GM10847 (cell line): Measurements from ENCODE around the gene AAR2.

Experiments used
- POLR2A ChIP-seq: IDR thresholded peaks from 2 replicates; pipeline ENCODE4 v1.6.1; 2011; ENCODE audit not compliant: insufficient read length; ENCODE audit errors: extremely low read depth

AAR2 gene

DNA sequence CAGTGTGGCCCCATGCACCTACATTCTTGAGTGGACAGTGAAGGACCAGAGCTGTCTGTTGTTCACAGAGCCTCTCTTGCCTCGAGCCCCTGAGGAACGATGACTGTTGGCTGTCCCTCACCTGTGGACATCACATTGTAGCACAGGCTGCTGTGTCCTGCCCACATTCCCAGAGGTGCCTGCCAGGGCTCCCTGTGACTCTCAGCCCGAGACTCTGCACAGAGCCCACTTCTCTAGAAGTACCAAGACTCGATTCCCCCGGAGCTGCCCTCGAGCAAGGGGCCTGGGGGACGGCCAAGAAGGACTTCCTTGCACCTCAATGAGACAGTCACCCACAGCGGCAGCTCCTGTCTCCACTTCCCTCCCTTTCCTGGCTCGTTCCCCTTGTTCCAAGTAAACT lies 41.3 kb downstream of the AAR2 start:
- no peak for TF ChIP-seq POLR2A

DNA sequence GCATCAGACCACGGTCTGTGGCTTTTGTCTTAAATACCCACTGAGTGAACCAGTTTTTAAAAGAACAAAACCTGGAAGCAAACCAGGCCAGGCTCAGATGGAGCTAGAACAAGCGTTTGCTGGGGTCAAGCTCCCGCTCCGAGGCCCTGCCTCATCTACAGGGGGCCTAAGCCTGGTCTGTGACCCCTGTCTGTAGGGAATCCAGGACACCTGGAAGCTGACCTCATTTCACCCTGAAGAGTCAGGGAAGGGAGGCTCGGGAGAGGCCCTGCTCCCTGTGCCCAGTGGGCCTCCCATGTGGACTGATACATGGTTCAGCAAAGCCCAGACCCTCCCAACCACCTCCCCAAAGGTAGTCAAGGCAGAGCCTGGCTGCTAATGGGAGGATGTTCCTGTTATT lies 43.1 kb downstream of the AAR2 start:
- TF ChIP-seq POLR2A = no peak

DNA sequence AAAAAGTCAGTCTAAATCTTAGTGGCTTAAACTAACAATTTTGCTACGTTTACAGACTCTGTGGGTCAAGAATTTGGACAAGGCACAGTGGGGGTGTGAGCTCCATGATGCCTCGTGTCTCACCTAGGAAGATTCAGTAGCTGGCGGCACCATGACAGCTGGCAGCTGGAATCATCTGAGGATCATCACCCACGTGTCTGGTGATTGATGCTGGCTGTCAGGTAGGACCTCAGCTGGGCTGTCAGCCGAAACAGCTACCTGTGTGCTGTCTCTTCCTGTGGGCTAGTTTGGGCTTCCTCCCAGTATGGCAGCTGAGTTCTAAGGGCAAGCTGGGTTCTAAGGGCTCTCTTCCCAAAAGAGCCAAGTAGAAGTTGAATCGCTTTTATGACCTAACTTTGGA lies 43.5 kb downstream of the AAR2 start:
- TF ChIP-seq POLR2A = no peak

DNA sequence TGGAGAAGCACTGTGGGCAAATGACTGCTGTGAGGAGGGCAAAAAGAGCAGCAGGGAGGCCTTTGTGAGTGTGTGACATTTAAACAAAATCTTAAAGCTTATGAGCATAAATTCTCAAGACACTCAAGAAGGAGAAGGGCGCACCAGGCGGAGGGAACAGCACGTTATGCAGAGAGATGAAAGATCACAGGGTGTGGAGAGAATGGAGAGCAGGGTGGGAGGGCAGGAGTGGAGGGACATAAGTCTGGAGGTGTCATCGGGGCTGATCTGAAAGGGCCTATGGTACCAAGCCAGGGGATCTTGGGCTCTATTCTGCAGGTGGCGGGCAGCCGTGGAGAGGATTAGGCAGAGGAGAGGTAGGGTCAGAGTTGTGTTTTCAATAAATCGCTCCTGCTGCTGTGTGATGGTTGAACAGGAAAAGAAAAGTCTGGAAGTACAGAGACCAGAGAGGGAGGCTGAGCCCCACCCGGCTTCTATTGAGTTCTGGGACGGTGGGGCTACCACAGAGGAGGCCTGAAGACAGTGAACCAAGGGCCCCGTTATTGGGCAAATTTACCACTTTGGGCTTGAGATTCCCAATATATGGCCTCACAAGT lies 45.6 kb downstream of the AAR2 start:
- TF ChIP-seq POLR2A = no peak

DNA sequence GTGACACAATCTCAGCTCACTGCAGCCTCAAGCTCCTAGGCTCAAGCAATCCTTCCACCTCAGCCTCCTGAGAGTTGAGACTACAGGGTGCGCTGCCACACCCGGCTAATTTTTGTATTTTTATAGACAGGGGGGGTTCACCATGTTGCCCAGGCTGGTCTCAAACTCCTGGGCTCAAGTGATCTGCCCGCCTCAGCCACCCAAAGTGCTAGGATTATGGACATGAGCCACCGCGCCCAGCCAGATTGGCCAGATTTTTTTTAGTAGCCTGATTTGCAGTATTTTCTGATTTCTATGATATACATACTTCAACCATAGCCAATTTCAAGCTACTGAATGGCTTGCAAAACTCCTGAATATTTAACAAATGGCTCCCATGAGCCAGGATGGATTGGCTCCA lies 48.5 kb downstream of the AAR2 start:
- TF ChIP-seq POLR2A = no peak

DNA sequence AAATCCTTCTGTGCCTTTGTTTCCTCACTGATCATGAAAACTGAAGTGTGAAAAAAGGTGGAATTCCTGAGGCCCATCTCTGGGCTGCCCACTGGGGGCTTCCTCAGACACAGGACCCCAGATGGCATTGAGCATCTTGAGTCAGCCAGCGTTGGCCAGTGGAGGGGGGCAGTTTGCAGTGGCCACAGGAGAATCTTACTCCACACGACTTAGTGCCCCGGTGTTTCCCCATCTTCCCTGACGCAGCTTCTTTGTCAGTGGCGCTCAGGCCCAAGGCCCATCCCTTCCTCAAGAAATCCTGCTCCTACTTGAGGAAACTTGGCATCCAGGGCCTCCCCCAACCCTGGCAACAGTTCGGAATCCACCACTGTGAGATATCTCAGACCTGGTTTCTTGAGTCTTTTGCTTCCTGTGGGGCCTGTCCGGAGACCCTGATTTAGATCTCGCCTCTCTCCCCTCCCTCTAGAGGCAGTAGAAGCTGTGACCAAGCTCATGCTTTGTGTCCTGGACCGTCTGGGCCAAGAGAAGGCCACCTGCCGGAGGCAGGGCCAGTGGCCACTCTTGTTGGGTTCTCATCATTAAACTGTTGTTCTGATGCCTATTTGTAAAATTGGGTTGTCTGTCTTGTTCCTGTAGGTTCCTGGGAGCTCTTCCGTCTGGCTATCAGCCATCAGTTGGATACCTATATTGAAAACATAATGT lies 49.6 kb downstream of the AAR2 start:
- no peak for TF ChIP-seq POLR2A

DNA sequence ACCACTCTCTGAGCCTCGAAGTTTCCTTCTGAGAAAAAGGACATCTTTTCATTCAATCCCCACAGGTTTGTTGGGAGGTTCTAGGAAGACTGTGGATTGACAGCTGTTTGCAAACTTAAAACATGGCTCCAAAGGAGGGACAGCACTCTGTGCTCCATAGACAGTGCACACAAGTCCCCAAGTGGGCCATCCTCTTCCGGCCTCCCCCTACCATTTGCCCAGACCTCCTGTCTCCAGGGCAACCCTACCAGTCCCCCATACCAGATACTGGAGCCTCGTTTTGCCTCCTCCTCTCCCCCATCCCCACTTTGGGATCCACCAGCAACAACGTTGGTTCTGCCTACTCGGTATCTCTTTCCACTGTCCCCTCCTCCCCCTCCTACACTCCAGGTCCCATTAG lies 61.4 kb downstream of the AAR2 start:
- TF ChIP-seq POLR2A = no peak

DNA sequence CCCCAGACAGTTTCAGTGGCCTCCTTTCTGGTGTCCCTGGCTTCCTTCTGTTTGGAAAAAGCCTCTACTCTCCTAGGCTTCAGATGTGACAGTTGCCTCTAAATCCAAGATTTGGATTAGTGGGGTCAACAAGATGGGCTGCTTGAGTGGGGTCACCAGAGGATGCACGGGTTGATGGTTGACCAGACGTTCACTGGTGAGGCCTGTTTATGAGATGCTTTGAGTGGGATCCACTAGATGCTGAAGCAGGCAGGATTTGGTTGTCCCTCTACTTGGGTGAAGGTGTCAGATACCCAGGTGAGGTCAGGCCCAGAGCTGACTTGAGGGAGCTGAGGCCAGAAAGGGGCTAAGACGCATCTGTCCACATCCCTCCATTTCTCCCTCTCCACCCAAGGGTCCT lies 61.8 kb downstream of the AAR2 start:
- no peak for TF ChIP-seq POLR2A

DNA sequence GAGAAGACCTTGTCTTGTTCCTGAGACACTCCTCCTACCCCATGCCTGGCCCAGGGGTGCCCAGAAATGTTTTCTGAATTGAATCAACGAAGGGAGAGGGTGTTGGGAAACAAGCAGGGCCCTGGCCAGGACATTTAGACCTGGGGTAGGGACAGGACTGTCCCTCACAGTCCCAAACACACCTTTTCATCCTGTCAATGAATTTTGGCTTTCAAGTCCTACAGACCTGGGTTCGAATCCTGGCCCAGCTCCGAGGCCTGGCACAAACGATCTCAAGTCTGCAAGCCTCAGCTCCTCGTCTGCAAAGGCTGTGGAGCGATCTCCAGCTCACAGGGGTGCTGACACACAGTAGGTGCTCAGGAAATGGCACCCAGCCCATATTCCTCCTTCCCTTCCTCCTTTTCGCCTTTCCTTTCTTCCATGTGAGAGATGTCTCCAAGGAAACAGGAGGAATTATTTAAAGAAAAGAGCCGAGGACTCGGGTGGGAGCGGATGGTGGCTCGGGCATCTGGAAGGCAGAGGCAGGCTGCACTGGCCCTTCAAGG lies 62.6 kb downstream of the AAR2 start:
- TF ChIP-seq POLR2A = no peak

DNA sequence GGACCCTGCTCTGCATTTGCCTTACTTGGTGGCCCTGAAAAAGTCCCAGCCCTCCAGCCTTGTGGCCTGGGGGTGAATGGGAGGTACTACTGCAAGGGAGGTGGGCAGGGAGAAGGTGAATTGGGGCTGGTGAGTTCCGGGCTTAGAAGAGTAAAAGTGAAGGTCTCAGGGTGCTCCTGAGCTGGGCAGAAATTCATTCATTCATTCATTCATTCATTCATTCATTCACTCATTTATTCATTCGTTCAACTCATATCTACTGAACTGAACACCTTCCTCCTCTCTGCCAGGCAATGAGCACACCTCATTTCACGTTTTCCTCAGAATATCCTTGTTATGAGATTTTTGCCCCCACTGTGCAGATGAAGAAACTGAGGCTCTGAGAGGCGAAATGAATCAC lies 63.2 kb downstream of the AAR2 start:
- TF ChIP-seq POLR2A = no peak

DNA sequence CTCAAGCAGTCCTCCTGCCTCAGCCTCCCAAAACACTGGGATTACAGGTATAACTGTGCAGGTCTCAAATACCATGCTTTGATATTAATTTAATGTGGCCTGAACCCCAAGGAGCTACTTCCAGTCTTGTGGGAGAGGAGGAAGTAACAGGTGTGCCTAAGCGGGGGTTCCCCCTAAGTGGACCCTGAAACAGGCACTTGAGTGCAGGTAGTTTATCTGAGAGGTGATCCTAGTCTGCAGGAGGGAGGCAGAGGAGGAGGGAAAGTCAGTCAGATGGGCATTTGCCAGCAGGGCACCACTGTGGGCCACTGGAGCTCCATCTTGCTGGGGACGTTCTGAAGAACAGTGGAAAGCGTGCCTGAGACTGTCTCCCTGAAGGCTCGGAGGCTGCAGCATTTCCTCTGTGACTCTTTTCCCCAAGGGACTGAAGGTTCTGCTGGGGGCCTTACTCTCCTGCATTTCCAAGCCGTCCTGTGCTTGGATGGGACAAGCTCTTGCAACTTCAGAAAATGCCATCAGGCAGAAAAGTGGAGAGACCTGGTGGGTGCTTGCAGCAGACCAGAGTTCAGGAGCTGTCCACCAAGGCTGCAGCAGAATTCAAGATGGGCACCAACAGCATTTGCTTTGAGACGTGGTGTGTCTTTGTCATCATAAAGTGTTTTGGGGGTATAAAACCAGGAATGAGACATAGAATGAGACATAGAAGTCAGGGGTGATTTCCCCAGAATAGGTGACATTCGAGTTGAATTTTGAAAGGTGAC lies 65.3 kb downstream of the AAR2 start:
- no peak for TF ChIP-seq POLR2A

DNA sequence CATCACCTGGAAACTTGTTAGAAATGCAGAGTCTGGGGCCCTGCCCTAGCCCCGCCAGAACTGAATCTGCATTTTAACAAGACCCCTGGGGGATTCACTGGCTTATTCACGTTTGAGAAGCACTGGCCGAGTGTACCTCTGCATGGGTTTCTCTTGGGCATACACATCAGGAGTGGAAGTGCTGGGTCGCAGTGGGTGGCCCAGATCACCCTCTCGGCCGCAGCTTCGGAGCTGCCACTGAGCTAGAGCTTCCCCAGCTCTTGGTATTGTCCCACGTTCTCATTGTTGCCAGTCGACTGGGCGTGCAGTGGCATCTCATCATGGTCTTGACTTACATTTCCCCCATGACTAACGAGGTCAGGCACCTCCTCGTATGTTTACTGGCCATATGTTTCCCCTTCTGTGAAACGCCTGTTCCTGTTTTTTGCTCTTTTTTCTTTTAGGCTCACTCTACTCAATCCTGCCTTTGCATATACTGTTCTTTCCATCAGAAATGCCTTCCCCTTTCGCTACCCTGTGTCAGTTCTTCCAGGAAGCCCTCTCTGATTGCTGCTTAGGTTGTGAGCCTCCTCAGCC lies 66.8 kb downstream of the AAR2 start:
- TF ChIP-seq POLR2A = no peak

DNA sequence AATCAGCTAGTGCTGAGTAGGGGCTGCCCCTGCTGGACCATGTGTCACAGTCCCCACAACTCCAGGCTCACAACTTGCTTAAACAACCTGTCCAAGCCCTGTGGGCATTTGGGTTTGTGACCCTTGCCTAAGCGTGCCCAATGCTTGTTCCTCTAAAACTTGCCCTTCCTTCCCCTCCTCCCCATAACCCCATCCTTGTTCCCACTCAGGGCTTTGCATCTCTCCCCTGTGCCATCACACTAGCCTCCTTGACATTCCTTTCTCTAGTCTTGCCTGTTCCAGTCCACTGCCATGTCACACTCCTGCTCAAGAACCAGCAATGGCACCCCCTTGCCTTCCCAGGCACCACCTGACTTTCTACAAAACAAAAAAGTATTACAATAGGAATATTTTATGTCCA lies 67.6 kb downstream of the AAR2 start:
- TF ChIP-seq POLR2A = no peak

DNA sequence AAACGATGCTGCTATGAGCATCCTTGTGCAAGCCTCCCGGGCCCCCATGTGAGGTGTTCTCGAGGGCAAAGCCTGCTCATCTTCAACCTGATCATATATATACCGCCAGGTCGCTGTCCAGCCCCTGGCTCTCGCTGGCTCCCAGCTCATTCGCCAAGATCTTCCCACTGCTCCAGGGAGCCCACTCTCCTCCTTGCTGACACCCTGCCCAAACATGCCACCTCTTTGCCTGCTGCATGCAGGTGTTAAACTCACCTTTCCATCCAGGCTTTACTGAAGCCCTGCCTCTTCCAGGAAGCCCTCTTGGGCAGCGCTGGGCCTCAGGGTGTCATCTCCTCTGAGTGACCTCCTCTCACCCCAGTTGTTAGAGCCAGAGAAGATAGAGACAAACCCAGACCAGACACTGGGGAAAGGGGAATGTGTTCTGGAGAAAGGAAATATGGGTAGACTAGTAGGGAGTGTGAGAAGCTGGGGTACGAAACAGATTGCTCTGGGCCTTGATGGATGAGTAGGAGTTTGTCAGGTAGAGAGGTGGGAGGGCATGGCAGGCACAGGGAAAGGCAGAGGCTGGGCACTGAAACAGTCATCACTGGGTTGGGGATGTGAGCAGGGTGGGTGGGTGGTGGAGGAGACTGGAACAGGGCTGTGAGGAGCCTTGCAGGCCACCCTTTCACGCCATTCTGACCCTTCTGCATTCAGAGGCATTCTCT lies 68.7 kb downstream of the AAR2 start:
- TF ChIP-seq POLR2A = no peak

DNA sequence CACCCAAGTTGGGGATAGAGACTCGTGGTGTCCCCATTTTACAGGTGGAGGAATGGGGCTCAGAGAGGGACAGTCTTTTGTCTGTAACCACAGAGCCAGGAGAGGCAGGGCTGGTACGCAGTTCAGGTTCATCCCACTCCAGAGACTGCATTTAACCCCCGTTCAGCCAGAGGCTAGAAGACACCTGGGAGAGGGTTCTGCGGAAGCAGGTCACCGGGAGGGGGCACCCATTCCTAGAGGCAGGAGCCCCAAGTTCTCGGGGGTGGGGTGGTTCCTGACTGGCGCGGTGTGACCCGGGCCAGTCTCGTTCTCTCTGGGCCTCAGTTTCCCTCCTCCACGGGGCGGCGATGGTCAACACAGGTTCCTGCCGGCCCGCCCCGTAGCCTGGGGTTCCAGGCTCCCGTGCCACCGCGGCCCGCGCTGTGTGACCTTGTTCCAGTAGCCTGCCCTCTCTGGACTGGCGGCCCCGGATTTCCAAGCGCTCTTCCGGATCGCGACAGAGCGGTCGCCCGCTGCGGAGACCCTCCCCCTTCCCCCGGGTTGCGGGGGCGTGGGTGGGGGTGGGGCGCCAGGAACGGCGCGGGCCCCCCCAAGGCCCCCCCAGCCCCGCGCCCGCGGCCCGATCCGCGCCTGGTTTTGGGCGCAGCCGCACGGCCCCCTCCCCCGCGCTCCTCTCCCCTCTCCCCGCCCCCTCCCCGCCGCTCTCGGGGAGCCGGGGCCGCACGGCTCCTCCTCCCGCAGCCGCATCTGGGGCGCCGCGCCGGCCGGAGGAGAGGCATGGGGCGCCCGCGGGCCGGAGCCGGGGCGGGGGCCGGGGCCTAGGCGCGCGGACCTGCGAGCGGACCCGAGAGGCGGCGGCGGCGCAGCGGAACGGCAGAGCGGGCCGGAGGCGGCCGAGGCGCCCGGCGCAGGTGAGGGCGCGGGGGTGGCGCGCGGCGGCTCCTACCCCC lies 69.6 kb downstream of the AAR2 start, which contains the start of gene DLGAP4:
Gene DLGAP4, plus strand, starts transcription at position 738 of the 950 bp plus-strand sequence. CDS start 125,379 bp downstream, outside the sequence.
- TF ChIP-seq POLR2A = no peak
